HG02623 (cell line): ENCODE measurements around the gene TSKU.
"Not testable (repeated sequence)": the region's sequence is repeated elsewhere in the genome, so short reads cannot be mapped to it uniquely, and the experiment has no call there.

ENCODE experiments used
- ATAC-seq: cut with Tn5 transposase; IDR thresholded peaks from one replicate; pipeline ENCODE4 v1.9.1; 2021; ENCODE audit warnings: moderate library complexity; ENCODE audit not compliant: unreplicated experiment

The TSKU gene

DNA sequence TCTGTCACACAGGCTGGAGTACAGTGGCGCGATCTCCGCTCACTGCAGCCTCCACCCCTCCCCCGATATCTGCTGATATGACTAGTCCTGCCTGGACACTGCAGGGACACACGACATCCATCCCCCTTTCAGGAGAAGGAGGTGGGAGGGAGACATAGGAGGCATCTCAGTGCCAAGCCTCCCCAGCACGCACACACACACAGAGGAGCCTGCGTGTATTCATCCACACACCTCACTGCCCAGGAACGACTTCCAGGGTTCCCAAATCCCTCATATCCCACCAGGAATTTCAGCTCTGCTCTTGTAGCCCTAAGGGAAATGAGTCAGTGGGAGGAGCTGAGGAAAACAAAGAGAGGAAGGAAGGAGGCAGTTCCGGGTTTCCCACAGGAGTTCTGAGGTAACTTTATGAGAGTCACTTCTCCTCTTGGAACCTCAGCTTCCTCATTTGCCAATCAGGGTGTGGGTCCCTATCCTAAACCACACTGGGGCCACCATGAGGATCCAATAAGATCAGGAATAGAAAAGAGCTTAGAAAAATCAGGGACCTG, 40.4 kb downstream of the TSKU start:
- no peak for ATAC-seq

DNA sequence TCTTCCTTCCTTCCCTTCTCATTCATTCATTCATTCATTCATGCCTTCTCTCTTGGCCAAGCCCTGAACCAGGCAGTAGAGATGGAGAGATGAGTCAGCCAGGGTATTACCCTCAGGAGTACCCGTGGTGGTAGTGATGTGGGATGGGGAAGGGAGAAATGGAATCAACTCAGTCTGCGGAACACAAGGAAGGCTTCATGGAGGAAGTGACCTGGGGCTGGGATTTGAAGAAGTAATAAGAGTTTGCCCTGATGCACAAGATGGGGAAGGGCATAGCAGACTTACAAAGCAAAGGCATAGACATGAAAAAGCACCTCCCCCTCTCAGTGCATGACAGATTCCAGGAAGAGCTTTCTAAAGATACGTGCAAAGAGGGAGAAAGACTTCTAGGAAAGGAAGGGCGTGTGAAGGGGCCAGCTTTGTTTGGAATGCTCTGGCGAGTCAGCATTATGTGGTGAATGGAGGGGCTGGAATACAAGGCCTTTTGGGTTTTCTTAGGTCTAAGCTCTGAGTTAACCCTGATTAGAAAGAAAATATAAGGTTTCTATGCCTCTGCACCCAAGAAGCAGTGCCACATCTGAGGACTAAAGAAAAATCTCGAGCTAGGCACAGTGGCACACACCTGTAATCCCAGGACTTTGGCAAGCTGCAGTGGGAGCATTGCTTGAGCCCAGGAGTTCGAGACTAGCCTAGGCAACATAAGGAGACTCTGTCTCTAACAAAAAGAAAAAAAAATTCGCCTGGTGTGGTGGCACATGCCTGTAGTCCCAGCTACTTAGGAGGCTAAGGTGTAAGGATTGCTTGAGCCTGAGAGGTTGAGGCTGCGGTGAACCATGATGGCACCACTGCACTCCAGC, 41.2 kb downstream of the TSKU start:
- ATAC-seq = no peak

DNA sequence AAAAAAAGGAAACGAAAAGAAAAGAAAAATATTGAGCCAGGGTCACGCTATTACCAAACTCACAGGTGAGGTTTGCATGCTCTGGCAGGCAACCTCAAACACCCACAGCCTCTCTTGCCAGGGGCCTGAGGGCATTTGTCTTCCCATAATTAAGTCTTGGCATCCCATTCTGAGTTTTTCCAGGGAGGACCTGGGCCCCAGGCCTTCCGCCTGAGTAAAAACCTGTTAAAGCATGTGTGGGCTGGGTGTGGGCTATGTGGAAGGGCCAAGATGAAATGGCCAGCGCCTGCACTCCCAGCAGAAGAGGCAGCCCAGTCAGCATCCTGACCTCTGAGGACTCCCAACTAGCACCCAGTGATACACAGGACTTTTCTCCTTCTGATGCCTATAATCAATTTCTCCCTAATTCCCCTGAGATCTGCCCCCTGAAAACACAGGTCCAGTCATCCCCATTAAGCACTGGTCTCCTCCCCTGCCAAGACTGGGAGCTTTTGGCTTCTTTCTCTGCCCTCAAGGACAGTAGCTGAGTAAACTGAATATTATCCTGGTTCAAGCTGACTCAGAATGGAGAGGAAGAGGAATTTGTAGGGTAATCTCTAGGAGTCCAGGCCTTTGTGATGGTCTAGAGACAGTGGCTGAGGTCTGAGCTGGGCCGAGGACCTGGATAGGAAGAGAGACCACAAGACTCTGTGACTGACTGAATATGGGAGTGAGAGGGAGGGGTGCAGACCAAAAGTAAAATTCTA, 42.0 kb downstream of the TSKU start:
- ATAC-seq = no peak

DNA sequence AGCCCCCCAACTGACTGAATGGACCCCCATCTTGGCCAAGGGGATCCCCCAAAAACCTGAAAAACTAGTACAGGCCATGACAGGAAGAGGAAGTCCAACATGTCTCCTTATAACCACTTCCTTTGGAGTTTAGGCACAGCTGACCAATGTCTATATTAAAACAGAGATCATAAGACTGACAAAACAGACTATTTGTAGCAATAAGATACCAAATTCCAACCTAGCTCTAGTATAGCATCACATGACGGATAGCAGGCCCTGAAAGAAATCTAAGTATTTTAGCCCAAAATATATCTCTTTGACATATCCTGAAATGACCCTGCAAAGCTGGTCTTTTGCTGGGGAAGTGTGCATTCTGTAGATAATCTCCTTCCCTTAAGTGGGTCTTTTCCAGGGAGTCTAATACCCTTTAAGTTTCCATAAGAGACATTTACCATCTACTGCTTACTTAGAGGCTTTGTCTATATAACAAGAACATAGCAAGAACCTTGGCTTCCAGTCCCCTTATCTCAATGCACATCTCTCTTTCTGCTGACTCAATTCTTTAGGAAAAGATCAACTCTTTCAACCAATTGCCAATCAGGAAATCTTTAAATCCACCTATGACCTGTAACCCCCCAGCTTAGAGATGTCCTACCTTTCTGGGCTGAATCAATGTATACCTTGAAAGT, 42.7 kb downstream of the TSKU start:
- ATAC-seq = no peak

GRCh38 chr11:76826508-76826907, 43.4 kb downstream of the TSKU start:
- ATAC-seq = not testable (repeated sequence)

GRCh38 chr11:76827005-76827404, 43.8 kb downstream of the TSKU start:
- not testable (repeated sequence) for ATAC-seq

GRCh38 chr11:76830639-76831327, 47.6 kb downstream of the TSKU start:
- ATAC-seq = no peak

DNA sequence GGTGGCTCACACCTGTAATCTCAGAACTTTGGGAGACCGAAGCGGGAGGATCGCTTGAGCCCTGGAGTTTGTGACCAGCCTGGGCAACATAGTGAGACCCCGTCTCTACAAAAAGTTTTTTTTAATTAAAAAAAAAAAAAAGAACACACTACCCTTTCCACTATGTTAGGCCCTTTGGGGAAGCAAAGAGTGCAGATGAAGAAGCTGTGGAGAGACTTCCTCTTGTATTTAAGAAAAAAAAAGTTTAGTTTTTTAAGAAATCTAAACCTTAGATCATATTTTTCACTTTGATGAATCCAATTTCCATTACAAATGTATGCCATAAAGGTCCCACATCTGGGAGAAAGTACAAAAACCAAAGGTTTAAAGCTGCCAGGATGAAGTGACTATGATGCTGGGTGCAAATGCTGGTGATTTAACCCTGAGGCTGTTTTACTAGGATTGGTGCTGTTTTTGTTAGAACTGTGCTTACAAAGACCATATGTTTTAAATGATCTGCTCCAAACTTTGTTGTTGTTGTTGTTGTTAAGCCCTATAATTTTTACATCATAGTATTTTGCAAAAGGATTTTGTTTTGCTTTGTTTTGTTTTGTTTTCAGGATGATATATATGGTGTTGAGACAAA, 48.6 kb downstream of the TSKU start:
- no peak for ATAC-seq

DNA sequence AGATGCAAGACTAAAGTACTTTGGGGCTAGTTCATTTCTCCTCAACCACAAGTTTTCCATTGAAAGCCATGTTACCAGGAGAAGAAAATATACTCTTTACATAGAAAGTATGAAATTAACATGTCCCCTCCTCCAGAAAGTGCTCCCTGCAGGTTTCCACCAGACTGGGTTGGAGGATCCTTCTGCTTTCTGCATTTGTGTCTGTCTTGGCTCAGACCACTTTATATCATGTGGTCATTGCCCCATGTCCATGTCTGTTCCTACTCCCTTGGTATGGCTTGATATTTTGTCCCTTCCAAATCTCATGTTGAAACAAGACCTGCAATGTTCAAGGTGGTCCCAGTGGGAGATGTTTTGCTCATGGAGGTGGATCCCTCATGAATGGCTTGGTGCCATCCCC, 49.2 kb downstream of the TSKU start:
- no peak for ATAC-seq

DNA sequence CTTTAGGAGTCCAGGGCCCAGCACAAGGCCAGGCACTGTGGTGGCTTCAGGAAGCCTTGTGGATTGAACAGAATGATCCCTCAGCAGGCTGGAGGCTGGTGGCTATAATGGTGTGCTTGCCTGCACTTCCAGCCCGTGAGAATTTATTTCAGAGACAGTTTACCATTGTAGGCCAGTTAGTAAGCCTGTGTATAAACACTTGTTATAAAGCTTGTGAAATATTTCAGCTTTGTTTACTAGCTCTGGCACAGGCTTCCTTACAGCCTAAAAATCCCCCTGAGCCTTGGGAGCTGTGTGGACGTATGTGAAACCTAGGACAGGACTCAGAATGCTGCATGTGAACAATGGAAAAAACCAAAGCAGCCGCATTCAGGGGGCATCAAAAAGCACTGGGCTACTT, 51.0 kb downstream of the TSKU start:
- ATAC-seq = no peak

DNA sequence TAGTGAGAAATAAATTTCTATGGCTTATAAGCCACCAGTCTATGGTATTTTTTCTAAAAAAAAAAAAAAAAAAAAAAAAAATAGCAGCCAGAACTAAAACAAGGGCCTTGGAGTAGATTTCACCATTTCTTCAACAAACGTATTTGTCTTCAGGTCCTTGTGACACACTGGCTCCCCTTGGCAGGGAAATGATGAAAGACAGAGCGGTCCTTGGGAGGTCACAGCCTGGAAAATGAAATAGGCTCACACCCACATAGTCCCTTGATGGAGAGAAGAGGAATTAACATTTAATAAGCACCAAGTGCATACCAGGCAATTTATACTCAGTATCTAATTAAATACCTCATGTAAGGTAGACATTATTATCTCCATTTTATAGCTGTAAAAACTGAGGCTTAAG, 51.9 kb downstream of the TSKU start:
- ATAC-seq = no peak

GRCh38 chr11:76835928-76836612, 52.9 kb downstream of the TSKU start:
- no peak for ATAC-seq

DNA sequence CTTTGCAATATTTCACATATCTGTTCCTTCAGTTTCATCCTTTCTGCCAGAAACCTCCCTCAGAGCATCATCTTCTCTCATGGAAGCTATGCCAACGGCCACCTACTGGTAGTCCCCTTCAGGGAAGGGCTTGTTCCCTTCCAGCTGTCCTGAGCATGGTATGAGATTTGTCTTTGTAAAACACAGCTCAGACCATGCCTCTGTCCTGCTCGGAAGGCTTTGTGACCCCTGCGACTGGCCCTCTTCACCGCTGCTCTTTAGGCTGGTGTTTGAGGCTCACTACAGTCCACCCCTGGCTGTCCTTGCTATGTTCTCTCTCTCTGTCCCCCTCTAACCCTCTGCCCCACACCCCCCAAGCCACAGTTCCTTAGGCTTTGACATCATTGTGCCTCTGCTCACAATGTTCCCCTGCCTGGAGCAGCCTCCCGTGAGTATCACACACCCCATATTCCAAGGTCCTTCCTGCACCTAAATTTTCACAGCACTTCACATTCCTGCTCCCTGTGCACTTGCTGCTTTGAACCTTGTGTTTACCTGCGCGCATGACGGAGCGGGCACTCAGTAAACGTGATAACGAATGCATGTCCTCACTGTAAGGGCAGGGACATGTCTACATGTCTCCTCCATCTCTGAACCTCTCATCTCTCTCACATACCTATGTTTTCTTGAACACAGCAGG, 53.6 kb downstream of the TSKU start:
- ATAC-seq = no peak

DNA sequence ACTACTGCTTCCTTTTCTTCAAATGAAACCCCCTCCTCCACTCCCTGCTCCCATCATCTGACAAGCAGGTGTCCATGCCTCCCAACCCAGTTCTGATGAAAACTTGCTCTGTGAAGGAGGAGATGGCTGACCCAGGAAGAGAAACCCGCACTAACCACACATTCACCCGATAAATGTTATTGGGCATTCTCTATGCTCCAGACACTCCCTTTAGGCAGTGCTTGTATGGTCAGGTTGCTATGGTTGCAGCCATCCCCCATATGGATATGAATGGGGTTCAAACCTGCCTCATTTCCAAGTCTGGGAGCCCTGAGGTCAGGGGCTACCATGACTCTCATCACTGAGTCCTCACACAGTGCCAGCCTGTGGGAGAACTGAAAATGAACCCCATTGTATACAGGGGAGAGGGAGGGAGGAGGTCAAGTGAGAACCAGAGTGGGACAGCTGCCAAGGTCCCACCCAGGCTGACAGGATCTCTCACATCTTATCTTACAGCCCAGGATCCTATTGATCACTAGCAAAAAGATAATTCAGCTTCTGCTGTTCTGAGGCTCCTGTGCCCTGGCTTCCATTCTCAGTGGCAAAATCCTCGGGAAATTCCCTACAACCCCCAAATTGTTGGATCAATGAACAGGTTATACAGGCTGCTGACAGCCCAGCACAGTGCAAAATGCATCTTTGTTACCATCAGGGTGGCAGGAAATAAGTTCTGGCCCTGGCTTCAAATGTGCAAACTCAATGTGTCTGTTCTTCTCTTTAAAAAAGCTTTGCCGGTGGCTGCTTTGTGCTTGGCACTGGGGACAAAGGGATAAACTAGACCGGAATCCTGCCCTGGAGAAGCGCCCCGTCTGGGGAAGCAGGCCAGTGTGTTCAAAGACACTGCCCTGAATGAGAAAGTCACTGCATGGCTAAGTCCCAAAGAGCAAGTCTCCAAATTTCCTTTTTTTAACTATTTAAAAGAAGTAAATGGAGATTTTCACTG, 54.8 kb downstream of the TSKU start:
- ATAC-seq = no peak

DNA sequence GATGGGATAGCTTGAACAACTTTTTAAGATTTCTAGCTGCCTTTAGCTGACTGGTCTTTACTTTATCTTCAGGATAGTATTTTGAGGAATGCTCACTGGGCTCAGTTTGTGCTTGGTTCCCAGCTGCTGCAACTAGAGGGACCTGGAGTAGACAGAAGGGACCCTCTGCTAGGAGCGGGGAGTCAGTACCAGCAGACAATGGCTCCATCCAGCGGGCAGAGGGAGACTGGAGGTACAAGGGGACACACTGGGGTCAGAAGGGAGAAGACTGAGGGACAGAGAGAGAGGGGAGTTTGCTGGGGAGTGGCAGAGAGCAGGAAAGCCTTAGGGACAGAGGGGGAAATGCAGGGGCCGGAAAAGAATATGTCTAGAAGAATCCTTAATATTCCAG, 55.5 kb downstream of the TSKU start:
- ATAC-seq = no peak

DNA sequence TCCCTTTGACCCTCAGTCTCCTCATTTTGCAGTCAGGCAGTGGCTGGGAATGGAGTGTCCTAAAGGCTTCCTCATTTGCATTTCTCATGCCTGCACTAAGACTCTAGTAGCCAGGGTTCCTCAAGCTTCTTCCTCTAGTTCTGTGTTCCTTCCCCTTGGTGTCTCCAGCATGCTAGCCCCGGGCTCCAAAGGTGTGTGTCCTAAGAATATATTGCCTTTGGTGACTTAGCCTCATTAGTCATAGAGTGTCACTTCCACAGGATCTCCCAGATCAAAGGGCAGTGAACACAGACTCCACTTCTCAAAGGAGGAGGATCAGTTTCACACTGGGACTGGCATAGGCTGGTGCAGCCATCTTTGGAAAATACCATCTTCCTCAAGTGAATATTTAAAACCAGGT, 56.2 kb downstream of the TSKU start:
- no peak for ATAC-seq

GRCh38 chr11:76841923-76842452, 58.8 kb downstream of the TSKU start:
- no peak for ATAC-seq

GRCh38 chr11:76843907-76844306, 60.8 kb downstream of the TSKU start:
- no peak for ATAC-seq
